Activated gamma-delta T cell treated with Interleukin-2 at 50 U/mL for 16 hours (primary cell): ENCODE results near the gene EIF2B1.

Experiments used
- DNase-seq: peaks from one replicate; pipeline ENCODE4 v3.0.0-alpha.2; 2020

Gene EIF2B1

GRCh38 chr12:123633379-123634141 is at the start of gene EIF2B1, which contains the start of gene GTF2H3:
TSS of gene EIF2B1 (minus strand) at chr12:123633686. CDS start at chr12:123633557, 129 bp downstream.
TSS of gene GTF2H3 (plus strand) at chr12:123633829. CDS start at chr12:123633860, 31 bp downstream.
- DNase-seq, result peak; percentile 95

GRCh38 chr12:123681605-123682004 is 48.1 kb upstream of the EIF2B1 start:
- no peak for DNase-seq

- DNase-seq, result no peak
Observed at GRCh38 chr12:123678981-123679380, 45.5 kb upstream of the EIF2B1 start.

- no peak for DNase-seq
Observed at GRCh38 chr12:123676616-123677320, 43.3 kb upstream of the EIF2B1 start.

DNA sequence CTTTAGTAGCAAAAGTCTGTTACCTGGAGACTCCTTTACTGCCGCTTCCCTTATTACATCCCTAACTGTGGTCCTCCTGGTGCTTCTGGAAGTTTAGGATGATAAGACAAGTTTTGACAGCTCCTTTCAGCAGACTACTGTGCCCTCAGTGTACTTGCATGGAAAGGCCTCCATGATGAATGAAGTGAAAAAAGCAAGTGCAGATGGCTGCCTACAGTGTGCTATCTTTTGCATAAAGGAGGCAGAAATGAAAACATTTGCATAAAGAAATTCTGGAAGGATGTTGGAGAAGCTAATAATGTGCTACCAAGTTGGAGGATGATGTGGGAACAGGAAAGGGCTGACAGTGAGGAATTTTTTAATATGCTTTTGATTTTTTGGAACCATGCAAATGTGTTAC is 42.0 kb upstream of the EIF2B1 start:
- DNase-seq, result no peak

GRCh38 chr12:123671876-123672275 is 38.4 kb upstream of the EIF2B1 start:
- no peak for DNase-seq

- peak; percentile 94 for DNase-seq
Observed at GRCh38 chr12:123670882-123671728, 37.6 kb upstream of the EIF2B1 start, which contains the start of gene TCTN2. TSS of gene TCTN2 (plus strand) at chr12:123671113. CDS start at chr12:123671241, 128 bp downstream.

GRCh38 chr12:123667771-123668170 is 34.3 kb upstream of the EIF2B1 start:
- DNase-seq, result no peak

DNA sequence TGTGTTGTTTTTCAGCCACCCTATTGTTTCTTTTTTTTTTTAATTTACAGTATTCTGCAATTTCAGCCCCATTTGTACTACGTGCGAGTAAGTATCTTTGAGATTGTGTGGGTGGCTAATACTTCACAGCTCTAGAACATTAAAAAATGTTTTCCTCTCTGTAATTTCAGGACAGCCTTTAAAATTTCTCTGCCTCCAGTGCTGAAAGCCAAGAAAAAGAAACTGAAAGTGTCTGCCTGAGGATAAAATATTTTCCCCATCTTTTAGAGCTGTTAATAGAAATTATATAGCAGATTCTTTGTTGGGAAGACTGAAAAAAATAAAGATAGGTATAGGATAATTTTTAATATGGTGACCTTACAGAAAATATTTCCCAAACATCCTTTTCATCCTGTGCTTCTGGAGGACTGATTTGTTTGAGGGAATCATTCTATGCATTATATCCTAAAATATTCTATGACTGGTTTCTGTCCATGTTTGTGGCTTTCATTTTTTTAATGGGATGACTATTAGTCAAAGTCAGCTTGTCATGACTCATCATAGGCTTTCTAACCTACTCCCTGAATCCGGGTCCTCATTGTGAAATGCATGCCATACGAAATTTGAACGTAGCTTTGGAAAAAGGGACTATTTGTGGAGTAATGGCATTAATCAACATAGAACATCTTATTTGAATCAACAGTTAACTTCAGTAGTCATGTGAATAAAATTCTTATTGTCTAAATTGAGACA is 26.7 kb upstream of the EIF2B1 start:
- no peak for DNase-seq

GRCh38 chr12:123657211-123657610 is 23.7 kb upstream of the EIF2B1 start:
- no peak for DNase-seq

DNA sequence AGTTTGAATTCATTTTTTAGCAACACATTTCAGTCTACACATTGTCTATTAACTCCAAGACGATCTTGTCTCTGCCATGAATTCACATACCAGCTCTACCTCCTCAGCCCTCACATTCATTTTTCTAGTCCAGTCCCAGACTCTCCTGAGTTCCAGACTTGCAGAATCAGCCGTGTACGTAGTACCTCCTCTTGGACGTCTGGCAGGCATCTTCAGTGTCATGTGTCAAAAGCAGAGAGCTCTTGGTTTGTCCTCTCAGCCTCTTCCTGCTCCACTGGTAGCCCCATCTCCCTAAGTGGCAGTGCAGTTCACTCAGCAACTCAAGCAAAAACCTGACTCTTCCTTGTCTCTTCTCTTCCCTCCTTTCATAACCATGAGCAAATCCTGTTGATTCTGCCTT is 22.9 kb upstream of the EIF2B1 start:
- DNase-seq, result no peak

DNA sequence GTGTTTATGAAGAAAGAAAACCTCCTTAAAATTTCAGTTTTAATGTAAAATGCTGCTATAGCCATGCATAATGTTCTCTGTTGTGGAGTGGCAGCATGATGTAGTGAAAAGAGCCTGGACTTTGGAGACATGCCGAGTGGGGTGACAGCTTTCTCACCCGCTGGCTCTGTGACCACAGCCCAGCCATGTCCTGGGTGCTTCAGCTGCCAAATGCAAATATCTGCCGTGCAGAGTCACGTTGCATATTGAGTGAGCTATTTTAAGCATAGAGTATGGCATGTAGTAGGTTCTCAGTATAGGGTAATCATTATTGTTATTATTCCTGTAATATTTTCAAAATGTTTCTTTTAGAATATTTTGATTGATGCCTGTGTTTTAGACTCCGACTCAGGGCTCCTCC is 21.9 kb upstream of the EIF2B1 start:
- no peak for DNase-seq

DNA sequence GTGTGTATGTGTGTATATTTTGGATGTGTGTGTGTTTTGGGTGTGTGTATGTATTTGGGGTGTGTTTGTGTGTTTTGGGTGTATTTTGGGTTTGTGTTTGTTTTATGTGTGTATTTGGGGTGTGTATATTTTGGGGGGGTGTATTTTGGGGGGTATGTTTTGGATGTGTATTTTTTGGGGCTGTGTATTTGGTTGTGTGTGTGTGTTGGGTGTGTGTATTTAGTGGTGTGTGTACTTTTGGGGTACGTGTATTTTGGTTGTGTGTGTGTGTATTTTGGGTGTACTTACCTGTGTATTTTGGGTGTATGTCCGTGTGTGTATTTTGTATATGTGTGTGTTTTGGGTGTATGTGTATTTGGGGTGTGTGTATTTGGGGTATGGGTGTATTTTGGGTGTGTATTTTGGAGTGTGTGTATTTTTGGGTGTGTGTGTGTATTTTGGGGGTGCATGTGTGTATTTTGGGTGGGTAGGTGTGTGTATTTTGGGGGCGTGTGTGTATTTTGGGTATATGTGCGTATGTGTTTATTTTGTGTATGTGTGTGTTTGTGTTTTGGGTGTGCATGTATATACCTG is 20.7 kb upstream of the EIF2B1 start:
- no peak for DNase-seq

- DNase-seq, result no peak
Observed at GRCh38 chr12:123648401-123648800, 14.9 kb upstream of the EIF2B1 start.

- DNase-seq, result no peak
Observed at GRCh38 chr12:123645878-123646277, 12.4 kb upstream of the EIF2B1 start.

- no peak for DNase-seq
Observed at GRCh38 chr12:123645380-123645779, 11.9 kb upstream of the EIF2B1 start.

GRCh38 chr12:123643911-123644310 is 10.4 kb upstream of the EIF2B1 start:
- no peak for DNase-seq

DNA sequence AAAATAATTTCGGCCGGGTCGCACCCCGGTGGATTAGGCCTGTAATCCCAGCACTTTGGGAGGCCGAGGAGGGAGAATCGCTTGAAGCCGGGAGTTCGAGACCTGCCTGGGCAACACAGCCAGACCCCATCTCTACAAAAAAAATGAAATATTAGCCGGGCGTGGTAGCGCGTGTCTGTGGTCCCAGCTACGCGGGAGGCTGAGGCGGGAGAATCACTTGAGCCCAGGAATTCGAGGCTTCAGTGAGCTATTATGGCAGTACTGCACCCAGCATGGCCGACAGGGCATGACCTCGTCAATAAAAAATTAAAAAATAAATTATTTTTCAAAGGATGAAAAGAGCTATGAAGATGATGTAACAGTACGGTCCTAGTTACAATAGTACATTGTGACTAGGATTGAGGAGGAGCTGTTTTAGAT is 666 bp upstream of the EIF2B1 start:
- no peak for DNase-seq

DNA sequence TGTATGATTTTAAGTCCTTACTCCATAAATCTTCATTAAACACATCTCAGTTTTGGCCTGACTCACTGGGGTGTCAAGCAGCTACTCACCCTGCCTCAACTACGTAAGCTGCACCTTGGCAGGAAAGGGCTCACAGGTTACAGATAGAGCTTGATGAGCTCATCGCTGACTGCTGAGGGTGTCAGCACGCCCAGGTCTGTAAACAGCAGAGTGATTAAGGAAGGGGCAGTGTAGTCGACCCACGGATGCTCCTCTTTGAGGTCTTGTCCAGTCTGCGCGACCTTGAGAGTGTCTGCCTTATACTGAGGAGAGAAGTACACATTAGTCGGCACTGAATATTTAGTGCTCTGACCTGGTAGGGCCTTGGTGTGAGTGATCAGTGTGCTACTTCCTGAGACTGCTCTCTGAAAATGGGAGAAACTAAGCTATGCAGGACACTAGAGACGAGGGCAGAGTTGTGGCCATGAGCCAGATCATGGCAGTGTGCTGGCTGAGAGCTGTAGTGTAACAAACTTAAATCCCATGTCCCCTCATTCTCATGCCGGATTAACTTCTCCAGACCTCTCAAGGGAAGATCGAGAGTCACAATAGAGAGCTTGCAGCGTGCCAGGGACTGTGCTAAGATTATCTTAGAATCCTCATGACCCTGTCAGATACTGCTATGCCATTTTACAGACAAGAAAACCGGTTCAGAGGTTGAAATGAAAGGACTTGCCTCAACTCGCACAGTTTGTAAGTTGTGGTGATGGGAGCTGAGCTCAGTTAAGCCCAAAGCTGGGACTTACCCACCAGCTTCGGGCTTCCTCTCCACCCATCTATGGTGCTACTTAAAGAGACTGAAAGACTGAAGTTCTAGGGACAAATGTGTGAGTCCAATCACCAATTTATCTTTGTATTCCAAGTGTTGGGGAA is 11.6 kb downstream of the EIF2B1 start:
- DNase-seq, result no peak

DNA sequence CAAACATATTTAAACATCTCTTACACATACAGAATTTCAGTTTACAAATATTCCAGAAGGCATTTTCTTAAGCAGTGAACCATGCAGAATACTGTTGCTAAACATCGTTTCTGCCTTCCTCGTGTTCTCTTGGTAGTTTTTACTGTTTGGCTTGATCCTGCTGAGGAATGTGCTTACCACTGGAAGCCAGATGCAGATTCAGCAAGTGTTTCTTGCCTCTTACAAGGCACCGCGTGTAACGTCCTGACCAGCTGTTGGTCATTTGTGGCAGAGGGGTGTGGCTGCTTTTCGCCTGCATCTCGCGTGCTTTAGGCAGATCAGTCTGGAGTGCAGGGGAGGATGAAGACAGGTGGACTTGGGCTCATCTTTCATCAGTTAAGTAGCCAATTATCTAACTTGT is 12.4 kb downstream of the EIF2B1 start:
- no peak for DNase-seq

DNA sequence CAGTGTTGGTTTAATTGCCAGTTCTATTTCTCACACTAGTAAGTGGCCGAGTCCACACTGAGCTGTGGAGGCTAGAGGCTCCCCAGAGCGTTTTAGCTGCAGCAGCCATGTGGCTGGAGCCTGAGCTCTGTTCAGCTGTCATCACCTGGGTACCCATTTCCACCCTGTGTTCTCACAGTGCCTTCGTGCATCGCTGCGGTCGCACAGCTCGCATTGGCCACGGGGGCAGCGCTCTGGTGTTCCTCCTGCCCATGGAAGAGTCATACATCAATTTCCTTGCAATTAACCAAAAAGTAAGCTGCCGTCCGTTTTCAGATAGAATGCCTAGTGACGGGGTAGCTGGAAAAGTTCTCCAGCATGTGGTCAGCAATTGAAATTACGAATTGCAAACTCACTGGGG is 15.9 kb downstream of the EIF2B1 start:
- DNase-seq, result no peak
